Fibroblast of skin of right biceps (primary cell): ENCODE measurements around the gene SLC12A5.

Experiments
- DNase-seq: peaks from one replicate; pipeline ENCODE4 v3.0.0-alpha.2; 2013

Gene SLC12A5

DNA sequence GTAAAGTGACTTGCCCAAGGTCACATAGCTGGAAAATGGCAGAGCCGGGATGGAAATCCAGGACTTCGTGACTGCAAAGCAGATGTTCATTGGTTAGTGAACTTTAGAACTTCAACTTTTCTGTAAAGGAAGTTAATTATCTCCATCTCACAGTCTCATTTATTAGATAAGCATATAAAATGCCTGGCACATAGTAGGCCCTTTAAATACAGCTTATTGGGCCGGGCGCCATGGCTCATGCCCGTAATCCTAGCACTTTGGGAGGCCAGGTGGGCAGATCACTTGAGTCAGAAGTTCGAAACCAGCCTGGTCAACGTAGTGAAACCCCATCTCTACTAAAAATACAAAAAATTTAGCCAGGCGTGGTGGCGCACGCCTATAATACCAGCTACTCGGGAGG is 22.1 kb upstream of the SLC12A5 start:
- no peak for DNase-seq

DNA sequence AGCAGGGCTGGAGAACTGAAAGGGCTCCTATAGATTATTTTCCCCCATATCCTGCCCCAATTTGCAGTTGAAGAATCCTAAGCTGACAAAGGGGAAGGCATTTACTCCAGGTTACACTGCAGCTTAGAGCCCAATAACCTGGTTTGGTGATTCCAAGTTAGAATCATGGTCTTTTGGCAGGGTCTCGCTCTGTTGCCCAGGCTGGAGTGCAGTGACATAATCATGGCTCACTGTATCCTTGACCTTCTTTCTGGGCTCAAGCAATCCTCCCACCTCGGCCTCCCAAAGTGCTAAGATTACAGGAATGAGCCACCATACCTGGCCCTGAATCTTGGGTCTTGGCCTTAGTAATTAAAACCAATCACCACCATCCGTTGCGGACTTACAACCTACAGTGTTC is 21.3 kb upstream of the SLC12A5 start:
- DNase-seq: no peak

DNA sequence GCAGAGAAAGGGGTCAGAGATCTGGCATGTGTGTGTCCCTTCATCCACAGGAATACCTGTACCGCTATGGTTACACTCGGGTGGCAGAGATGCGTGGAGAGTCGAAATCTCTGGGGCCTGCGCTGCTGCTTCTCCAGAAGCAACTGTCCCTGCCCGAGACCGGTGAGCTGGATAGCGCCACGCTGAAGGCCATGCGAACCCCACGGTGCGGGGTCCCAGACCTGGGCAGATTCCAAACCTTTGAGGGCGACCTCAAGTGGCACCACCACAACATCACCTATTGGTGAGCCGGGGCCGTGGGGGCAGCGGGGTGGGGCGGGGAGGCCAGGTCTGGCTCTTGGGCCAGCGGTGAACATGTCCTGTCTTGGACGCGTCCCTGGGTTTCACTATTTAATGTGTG is 19.2 kb upstream of the SLC12A5 start:
- no peak for DNase-seq

DNA sequence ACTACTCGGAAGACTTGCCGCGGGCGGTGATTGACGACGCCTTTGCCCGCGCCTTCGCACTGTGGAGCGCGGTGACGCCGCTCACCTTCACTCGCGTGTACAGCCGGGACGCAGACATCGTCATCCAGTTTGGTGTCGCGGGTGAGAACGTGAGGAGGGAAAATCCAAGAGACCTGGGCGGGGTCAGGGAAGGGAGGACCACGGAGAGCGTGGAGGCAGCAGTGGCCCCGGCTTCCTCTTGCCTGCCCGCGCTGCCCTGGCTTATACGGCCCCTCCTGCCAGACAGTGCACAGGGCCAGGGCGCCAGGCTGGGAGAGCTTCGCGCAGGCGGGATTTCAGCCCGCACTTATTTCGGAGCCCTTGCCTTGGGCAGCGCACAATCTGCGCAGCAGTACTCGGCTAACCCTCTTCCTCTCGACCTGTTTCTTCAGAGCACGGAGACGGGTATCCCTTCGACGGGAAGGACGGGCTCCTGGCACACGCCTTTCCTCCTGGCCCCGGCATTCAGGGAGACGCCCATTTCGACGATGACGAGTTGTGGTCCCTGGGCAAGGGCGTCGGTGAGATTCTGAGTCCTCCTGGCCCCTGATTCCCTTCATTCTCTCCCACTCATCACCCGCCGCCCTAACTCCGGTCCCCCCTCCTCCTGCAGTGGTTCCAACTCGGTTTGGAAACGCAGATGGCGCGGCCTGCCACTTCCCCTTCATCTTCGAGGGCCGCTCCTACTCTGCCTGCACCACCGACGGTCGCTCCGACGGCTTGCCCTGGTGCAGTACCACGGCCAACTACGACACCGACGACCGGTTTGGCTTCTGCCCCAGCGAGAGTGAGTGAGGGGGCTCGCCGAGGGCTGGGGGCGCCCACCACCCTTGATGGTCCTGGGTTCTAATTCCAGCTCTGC is 18.3 kb upstream of the SLC12A5 start:
- no peak for DNase-seq

DNA sequence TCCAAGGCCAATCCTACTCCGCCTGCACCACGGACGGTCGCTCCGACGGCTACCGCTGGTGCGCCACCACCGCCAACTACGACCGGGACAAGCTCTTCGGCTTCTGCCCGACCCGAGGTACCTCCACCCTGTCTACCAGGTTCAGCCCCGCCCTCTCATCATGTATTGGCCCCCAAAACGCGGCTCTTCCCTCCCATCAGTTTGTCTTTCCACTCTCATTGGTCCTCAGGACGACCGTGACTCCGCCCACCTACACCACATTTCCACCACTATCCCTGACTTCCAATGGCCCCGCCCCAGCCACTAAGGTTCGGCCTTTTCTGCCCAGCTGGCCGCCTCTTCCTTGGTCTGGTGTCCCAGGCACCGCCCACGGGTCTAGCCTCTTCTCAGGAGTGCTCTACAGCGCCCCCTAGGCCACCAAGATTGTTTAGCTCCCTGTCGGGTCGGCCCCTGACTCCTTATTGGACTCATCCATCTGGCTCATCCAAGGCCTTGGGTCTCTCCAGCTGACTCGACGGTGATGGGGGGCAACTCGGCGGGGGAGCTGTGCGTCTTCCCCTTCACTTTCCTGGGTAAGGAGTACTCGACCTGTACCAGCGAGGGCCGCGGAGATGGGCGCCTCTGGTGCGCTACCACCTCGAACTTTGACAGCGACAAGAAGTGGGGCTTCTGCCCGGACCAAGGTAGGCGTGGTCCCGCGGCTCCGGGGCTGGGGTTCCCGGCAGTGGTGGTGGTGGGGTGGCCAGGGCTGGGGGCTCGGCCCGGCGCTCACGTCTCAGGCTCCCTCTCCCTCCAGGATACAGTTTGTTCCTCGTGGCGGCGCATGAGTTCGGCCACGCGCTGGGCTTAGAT is 17.2 kb upstream of the SLC12A5 start:
- DNase-seq: peak; percentile 54

DNA sequence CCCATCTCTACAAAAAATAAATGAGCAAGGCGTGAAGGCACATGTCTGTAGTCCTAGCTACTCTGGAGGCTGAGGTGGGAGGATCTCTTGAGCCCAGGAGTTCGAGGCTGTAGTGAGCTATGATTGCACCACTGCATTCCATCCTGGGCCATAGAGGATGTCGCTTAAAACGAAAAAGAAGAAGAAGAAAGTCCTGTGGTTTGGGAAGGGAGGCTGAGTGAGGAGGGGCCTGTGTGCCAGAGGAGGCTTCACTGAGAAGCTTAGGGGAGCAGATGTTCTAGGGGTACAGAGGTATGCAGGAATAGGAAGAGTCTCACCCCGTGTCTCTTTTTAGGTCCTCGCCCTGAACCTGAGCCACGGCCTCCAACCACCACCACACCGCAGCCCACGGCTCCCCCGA is 16.1 kb upstream of the SLC12A5 start:
- no peak for DNase-seq

DNA sequence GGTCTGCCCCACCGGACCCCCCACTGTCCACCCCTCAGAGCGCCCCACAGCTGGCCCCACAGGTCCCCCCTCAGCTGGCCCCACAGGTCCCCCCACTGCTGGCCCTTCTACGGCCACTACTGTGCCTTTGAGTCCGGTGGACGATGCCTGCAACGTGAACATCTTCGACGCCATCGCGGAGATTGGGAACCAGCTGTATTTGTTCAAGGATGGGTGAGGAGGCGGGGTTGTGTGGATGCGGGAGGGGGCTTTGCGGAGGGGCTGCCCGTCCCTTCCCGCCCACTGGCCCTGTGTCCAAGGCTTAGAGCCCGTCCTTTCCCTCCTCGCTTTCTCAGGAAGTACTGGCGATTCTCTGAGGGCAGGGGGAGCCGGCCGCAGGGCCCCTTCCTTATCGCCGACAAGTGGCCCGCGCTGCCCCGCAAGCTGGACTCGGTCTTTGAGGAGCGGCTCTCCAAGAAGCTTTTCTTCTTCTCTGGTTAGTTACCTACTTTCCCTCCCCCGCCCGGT is 15.6 kb upstream of the SLC12A5 start:
- DNase-seq: no peak

DNA sequence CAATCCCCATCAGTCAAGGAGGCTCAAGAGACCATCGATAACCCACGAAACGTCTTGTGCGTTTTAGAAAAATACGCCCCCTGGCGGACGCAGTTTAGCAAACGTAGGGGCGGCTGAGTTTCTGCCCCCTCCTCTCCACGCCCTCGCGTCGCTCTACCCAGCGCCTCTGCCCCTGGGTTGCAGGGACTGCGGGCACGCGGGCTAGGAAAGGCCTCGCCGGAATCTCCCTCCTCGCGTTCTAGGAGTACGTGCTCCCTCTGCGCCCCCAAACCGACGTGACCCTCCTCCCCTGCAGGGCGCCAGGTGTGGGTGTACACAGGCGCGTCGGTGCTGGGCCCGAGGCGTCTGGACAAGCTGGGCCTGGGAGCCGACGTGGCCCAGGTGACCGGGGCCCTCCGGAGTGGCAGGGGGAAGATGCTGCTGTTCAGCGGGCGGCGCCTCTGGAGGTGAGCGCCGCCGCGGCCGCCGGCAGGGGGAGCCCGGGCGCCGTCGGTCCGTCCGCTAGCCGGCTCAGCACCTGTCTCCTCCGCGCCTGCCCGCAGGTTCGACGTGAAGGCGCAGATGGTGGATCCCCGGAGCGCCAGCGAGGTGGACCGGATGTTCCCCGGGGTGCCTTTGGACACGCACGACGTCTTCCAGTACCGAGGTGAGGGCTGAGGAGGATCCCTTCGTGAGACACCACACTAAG is 15.0 kb upstream of the SLC12A5 start:
- DNase-seq: peak; percentile 28

DNA sequence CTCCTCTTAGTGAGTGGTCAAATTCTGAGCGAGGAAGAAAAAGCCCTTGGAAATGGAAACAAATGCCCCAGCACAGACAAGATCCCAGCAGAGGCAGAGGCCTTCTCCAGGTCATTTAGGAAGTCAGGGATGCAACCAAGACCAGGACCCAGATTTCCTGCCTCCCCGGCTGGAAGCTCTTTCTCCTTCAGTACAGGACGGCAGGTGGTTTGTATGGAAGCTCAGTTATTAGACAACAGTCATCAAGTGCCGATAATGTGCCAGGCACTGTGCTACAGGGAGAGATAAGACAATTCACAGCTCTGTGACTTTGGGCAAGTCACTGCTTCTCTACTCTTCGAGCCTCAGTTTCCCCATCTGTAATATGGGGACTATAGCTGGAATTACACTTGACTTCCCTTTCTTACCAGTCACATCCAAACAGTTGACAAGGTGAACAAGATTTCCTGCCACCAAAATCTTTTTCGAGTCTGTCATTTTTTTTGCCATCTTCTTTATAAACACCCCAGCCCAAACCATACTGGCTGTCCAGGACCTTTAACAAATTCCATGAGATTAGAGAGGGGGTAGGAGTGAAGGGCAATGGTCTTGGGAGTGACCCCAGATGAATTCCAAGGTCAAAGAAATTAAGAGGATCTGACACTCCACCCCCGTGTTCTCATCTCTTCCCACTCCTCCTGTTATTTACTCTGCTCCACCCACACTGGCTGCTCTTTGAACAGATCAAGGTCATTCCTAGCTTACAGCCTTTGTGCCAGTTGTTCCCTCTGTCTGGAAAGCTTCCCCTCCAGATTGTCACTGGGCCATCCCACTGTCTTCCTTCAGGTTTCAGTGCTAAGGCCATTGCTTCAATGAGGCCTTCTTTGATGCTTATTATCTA is 14.3 kb upstream of the SLC12A5 start:
- DNase-seq: no peak

DNA sequence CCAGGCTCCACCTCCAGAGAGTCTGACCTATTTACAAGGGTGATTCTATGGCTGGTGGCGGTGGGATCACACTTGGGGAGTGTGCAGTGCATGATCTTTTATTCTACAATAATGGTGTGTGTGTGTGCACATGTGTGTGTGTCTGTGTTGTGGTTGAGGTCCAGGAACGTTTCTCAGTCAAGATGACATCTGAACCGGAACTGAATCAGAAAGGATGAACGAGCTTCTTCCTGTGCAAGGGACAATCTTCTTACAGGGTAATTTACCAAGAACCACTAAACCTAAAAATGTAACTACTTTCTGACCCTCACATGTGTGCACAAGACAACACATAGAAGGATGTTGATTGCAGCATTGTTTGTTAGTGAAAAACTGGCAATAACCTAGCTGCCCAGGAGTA is 11.7 kb upstream of the SLC12A5 start:
- no peak for DNase-seq

DNA sequence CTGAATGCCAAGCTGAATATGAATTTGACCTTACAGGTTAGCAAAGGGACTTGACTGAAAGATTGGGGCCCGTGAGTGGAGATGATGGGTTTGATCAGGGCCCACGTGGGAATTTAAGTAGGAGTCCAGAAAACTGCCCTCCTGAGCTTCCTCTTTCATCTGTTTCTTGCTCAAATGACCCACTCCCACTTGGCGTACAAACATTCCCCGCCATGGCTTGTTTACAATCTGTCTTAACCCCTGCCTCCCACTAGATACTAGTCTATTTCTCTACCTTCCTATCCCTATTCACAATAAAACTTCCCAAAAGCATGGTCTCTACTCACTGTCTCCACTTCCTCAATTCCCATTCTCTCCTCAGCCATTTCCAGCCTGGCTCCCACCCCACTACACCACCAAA is 10.9 kb upstream of the SLC12A5 start:
- DNase-seq: no peak

DNA sequence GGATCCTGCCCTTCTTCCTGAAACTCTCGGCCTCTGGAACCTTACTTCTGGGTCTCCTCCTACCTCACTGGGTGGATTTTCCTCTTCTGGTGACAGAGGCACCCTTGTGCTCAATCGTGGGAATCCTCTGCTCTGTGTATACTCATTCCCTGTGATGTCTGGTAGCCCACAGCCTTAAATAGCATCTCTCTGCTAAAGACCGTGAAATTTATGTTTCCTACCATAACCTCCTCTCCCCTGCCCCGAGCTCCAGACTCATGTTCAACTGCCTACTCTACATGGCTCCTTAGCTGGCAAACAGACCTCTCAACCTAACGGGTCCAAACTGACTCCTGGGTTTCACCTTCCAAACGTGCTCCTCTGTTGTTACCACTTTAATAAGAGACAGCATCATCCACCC is 10.4 kb upstream of the SLC12A5 start:
- DNase-seq: no peak

DNA sequence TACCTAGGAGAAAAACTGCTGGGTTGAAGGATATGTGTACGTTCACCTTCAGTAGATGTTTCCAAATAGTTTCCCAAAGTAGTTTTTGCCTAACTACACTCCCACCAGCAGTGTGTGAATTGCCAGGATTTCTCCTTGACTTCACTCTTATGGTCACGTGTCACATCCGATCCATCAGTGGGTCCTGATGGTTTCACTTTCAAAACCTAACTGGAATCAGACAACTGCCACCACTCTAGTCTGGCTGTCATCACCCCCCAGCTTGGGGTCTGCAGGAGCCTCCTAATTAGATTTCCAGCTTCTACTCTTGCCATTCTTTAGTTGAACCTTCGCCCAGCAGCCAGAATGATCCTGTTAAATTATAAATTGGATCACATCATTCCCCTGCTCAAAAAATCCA is 8.5 kb upstream of the SLC12A5 start:
- DNase-seq: no peak

DNA sequence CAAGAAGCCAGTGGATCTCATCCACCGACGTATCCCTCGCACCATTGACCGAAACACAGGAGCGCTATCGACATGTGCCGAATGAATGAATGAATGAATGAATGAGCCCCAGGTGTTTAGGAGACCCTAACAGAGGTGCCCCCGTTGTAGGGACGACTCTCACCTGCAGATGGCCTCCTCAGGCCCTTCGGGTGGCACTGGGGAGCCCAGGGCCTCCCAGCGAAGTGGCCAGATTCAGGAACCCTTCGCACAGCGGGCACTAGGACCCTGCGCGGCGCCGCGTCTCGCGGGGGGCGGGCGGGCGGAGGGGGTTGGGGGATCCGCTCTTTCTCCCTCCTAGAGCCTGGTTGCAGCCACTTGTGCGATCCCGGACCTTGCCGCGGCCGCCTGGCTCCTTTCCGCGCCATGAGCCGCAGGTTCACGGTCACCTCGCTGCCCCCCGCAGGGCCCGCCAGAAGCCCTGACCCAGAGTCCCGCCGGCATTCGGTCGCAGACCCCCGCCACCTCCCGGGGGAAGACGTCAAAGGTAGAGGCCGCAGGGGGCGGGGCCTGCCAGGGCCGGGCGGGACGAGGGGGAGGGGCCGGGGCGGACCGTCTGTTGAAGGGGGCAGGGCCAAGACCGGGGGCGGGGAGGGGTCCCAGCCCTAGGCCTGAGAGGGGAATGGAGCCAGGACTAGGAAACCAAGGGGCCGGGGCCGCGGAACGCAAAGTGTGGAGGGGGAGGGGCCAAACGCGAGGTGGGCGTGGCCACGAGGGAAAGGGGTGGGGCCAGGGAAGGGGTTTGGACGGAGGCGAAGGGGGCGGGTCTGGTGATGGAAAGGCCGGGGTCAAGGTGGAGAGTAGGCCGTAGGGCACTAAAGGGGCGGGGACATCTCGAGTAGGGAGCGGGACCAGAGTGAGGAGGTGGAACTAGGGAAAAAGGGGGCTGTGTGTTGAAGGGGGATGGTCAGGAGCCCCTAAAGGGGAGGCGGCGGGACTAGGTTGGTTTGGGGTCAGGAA is 7.4 kb upstream of the SLC12A5 start:
- DNase-seq: peak; percentile 22

DNA sequence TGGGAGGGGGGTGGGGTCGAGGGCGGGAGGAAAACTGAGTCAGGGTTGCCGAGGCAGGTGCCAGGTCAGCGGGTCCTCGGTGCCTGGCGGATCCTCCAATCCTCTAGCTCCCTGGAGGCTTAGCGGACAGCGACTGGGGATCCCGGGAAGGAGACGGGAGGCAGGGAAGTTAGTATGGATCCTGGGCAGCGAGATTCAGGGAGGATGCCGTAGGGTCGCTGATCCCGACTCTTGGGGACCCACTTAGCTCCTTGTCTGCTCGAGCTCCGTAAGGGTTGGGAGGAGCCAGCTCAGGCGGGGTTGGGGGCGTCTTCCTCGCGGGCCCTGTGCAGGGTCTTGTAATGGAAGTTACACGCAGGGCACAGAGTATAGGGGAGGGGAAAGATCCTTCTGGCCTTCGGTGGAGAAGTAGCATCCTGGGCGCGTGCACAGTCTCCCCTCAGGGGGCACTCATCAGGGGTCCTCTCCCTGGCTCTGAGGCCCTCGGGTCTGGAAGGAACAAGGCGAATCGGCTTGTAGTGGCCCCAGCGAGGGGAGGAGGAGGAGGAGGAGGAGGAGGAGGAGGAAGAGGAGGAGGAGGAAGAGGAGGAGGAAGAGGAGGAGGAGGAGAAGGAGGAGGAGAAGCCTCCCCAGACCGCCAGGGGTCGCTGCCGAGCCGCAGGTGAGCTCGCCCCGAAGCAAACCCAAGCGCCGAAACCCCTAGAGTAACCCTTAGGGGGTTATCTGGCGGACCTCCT is 6.4 kb upstream of the SLC12A5 start:
- DNase-seq: peak; percentile 25

DNA sequence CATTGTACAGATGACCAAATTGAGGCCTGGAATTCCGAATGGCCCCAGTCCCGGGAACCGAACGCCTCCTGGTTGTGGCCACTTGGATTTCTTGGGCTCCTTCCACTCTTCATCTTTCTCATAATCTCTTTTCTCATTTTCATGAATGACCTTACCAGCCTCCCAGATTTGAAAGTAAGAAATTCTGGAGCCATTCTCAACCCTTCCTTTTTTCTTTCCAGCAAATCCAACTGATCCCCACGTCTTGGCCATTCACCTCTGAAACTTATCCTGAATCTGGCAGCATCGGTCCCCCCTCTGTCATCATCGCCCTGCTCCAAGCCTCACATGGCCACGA is 5.9 kb upstream of the SLC12A5 start:
- DNase-seq: no peak

DNA sequence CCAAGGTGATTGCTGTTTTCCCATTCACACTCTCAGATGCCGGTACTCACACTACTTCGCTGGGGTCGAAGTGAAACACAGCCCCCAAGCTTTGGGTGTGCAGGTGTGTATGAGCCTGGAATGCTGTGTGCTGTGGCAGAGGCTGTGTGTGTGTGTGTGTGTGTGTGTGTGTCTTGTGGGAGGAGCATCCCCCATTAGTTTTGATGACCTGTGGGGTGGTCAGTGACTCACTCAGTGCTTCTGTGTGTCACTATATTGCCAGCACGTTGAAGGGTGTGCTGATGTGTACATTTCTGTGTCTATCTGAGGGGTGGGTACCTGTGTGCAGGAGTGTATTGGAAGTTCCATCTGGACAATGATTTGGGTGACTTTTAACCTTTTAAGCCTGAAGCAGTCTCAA is 5.0 kb upstream of the SLC12A5 start:
- no peak for DNase-seq

DNA sequence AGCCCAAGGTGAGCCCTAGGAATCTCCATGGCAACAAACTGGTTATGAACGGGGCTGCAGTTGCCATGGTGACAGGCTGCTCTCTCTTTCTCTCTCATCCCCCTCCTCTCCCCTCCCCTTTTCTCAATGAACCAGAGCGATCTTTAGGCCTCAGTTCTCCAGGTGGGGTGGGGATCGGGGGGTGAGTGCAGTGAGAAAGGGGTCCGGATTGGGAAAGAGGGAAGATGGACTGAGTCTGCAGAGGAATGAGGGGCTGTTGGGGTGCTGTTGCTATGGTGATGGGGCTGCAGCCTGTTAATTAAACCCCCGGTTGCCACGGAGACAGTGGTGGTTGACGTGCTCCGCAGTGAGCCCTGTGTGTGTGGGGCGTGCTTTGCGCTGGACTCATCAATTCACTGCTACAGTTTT is 3.6 kb upstream of the SLC12A5 start:
- DNase-seq: no peak

DNA sequence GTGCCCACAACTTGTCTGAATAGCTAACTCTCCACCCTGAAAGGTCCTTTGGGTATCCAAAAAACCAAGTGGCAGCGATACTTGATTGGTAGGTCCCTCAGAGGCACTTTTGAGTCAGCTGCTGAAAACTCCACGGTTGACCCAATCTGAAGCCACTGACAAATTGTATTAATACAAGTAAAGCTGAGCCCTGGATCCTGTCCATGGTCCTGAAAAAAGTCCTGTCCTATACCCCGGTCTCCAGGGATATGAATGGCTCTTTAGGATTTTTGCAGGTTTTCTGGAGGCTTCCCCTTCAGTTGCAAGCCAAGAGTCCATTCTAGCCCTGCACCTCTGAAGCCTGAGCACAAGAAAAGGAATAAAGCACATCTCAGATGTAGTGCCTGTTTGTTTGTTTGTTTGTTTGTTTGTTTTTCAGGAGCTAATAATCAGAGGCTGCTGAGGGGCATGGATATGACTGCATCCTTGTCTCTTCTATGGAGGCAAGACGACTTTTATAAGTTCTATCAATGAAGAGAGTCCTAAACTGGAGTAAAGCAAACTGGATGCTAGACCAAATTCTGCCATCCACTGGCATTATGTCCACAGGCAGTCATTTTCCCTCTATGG is 1.7 kb upstream of the SLC12A5 start:
- DNase-seq: peak; percentile 61

DNA sequence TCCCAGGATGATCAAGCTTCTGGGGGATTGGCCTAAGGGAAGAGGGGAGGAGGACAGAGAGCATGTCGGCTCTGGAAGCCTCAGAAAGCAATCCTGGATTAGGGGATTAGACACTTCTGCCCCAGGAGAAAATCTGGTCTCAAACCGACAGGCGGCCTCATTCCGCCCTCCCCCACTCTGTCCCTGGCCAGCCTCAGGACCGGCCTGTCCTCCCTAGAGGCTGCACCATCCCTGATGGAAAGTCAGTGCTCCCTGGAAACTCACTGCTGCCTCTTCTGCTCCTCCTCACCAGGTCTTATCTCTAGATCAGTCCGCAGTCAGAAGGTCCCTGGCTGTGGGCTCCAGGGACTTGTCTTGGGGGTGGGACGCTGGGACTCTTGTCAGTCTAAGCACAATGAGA is 905 bp upstream of the SLC12A5 start:
- DNase-seq: no peak
